ENCODE data around the gene UTP4.
"Not testable (repeated sequence)": the region's sequence is repeated elsewhere in the genome, so short reads cannot be mapped to it uniquely, and the experiment has no call there.

GRCh38 chr16:69124406-69124805, 8.0 kb upstream of the UTP4 start:
- TF ChIP-seq POLR2A (IDR thresholded peaks at IDR 0.05; ENCODE audit: low read depth, low read length); CTCF (IDR thresholded peaks at IDR 0.05; ENCODE audit: extremely low read depth in 1 of 2, insufficient read depth in 1 of 2, low read depth in 1 of 2, low read length in 2 of 2); GATA2 (IDR thresholded peaks at IDR 0.05; ENCODE audit: insufficient read depth, insufficient read length, low read depth, low read length); MYC (IDR thresholded peaks at IDR 0.05; ENCODE audit: low read depth, low read length); EZH2 (IDR thresholded peaks at IDR 0.05; ENCODE audit: borderline replicate concordance, low read depth, low read length, severe bottlenecking); POLR2AphosphoS5 (IDR thresholded peaks at IDR 0.05; ENCODE audit: insufficient read depth, low read depth, low read length); FOS (IDR thresholded peaks at IDR 0.05; ENCODE audit: borderline replicate concordance, insufficient read depth, low read length): not testable (repeated sequence)

Data from endothelial cell of umbilical vein (primary cell).